GM12878 (cell line): ENCODE results near the gene UBAC2. TPM values are rescaled to one million over a fixed set of nuclear protein-coding genes. Genes with fewer than 3 reads are reported as not detected.

Source experiments
- ATF7 ChIP-seq: fragments of 450-650 bp; IDR thresholded peaks from 2 replicates; pipeline ENCODE4 v1.6.1; 2016; ENCODE audit warnings: low read depth, mild to moderate bottlenecking
- CTCF ChIP-seq, 3 experiments: IDR thresholded peaks in 2 of 3; conservative IDR thresholded peaks in 1 of 3; 2 replicates each; pipeline ENCODE4 v1.5.1; 2011; ENCODE audit warnings: low read depth in 3 of 3, low read length in 3 of 3, mild to moderate bottlenecking in 3 of 3, control low read depth in 2 of 3, moderate library complexity in 2 of 3, inconsistent platforms in 1 of 3, mixed read lengths in 1 of 3; ENCODE audit not compliant: control insufficient read depth in 2 of 3, insufficient read depth in 1 of 3; ENCODE audit errors: extremely low read depth in 1 of 3
- ESRRA ChIP-seq: IDR thresholded peaks from 2 replicates; pipeline ENCODE4 v1.6.1; 2012; ENCODE audit warnings: mild to moderate bottlenecking, low read length, improper control_type of control experiment
- IKZF1 ChIP-seq: fragments of 450-650 bp; conservative IDR thresholded peaks from 2 replicates; pipeline ENCODE4 v1.6.1; 2017; ENCODE audit warnings: antibody characterized with exemption, mild to moderate bottlenecking
- JUND ChIP-seq: IDR thresholded peaks from 2 replicates; pipeline ENCODE4 v1.6.1; 2012; ENCODE audit warnings: low read depth, mild to moderate bottlenecking, low read length, improper control_type of control experiment, moderate library complexity
- MLLT1 ChIP-seq: fragments of 450-650 bp; IDR thresholded peaks from 2 replicates; pipeline ENCODE4 v1.6.1; 2016; ENCODE audit warnings: mild to moderate bottlenecking
- PAX5 ChIP-seq: IDR thresholded peaks from 2 replicates; pipeline ENCODE4 v1.6.1; 2011; ENCODE audit warnings: low read depth, low read length, borderline replicate concordance
- PBX3 ChIP-seq: IDR thresholded peaks from 2 replicates; pipeline ENCODE4 v1.6.1; 2011; ENCODE audit warnings: mild to moderate bottlenecking, low read depth, low read length, moderate library complexity; ENCODE audit not compliant: insufficient replicate concordance
- SKIL ChIP-seq: fragments of 450-650 bp; IDR thresholded peaks from 2 replicates; pipeline ENCODE4 v1.6.1; 2017; ENCODE audit warnings: mild to moderate bottlenecking, low read depth, inconsistent platforms; ENCODE audit not compliant: poor library complexity, severe bottlenecking
- SMC3 ChIP-seq: IDR thresholded peaks from 2 replicates; pipeline ENCODE4 v1.6.1; 2011; ENCODE audit warnings: low read length, improper control_type of control experiment, borderline replicate concordance
- TAF1 ChIP-seq: IDR thresholded peaks from 2 replicates; pipeline ENCODE4 v1.6.1; 2011; ENCODE audit warnings: mild to moderate bottlenecking, low read depth, low read length, borderline replicate concordance
- polyA plus RNA-seq, 11 experiments: library from polyadenylated mRNA; depleted of rRNA in 4 of 11; unstranded in 6 of 11; stranded (reverse) in 5 of 11; fragments of >200 nt; fragmentation: Nextera tagmentation in 4 of 11; fragmentation: Illumina TruSeq in 1 of 11; extraction: Ambion mirVana in 4 of 11; extraction: Trizol in 1 of 11; gene quantifications; 1 replicate in 1 of 11; 2 replicates in 10 of 11; pipeline versions ENCODE4 v1.2.1 to v1.2.3, GENCODE V29; 2011 to 2016; ENCODE audit warnings: inconsistent platforms in 2 of 11, missing spikeins in 2 of 11, low read depth in 1 of 11
- total RNA-seq, 4 experiments: library from RNA; depleted of rRNA in 3 of 4; stranded (reverse); fragments of >200 nt in 3 of 4; fragmentation: Illumina TruSeq in 1 of 4; extraction: Trizol in 1 of 4; gene quantifications; 2 replicates each; pipeline versions ENCODE4 v1.2.1 to v1.2.3, GENCODE V29; 2013 to 2021
- TF ChIP-seq, protein P1 (sequence below): fragments of 450-650 bp; formaldehyde crosslinking; IDR thresholded peaks from 2 replicates; pipeline ENCODE4 v1.5.0; 2022; ENCODE audit warnings: mild to moderate bottlenecking, missing genetic modification characterization

UBAC2 gene
- total and polyA plus RNA-seq, 10 of the 15 experiments (the other 5 are each of a cell fraction or from before 2014, with no cell fraction given) = 3.0 to 54.6 (median 17.4) TPM

DNA sequence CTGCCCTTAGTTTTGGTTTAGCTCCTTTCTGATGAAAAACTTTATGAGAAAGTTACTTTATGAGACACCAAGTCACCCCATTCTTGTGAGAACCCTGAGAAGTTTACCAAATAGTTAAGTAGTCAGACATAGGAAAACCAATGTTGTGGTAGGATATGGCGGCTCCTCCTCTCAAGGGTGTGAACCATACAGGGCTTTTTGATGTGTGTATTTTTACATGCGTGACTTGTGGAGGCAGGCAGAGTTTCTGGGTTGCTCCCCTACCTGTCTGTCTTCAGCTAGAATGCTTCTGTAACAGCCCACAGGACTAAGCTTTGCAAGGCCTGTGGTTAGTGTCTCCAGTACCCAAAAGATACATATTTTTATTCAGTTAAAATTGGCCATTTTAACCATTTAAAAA, 18.3 kb downstream of the UBAC2 start (continued):
- TF ChIP-seq, protein P1, sequence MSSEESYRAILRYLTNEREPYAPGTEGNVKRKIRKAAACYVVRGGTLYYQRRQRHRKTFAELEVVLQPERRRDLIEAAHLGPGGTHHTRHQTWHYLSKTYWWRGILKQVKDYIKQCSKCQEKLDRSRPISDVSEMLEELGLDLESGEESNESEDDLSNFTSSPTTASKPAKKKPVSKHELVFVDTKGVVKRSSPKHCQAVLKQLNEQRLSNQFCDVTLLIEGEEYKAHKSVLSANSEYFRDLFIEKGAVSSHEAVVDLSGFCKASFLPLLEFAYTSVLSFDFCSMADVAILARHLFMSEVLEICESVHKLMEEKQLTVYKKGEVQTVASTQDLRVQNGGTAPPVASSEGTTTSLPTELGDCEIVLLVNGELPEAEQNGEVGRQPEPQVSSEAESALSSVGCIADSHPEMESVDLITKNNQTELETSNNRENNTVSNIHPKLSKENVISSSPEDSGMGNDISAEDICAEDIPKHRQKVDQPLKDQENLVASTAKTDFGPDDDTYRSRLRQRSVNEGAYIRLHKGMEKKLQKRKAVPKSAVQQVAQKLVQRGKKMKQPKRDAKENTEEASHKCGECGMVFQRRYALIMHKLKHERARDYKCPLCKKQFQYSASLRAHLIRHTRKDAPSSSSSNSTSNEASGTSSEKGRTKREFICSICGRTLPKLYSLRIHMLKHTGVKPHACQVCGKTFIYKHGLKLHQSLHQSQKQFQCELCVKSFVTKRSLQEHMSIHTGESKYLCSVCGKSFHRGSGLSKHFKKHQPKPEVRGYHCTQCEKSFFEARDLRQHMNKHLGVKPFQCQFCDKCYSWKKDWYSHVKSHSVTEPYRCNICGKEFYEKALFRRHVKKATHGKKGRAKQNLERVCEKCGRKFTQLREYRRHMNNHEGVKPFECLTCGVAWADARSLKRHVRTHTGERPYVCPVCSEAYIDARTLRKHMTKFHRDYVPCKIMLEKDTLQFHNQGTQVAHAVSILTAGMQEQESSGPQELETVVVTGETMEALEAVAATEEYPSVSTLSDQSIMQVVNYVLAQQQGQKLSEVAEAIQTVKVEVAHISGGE (CRISPR knock-in tag) = no peak
- peak; percentile 17 for TF ChIP-seq PBX3
- no peak for TF ChIP-seq TAF1
- no peak for TF ChIP-seq ATF7
- no peak for TF ChIP-seq JUND
- no peak for TF ChIP-seq SKIL
- TF ChIP-seq IKZF1 = no peak; the same call in 1 of the 2 replicates
- TF ChIP-seq SMC3 = no peak
- no peak for TF ChIP-seq ESRRA
- TF ChIP-seq CTCF (IDR thresholded peaks at IDR 0.05 in 2 of 3, conservative IDR thresholded peaks at IDR 0.05 in 1 of 3; ENCODE audit: control insufficient read depth in 2 of 3, extremely low read depth in 1 of 3, insufficient read depth in 1 of 3, low read depth in 3 of 3, low read length in 3 of 3) = no peak
- no peak for TF ChIP-seq MLLT1
- TF ChIP-seq PAX5 = no peak
